Loucy (cell line): ENCODE results near the gene GATA5.

Source experiments
- H2AFZ ChIP-seq: fragments of 200-600 bp; sonication (generic); 2 replicates; pipeline ENCODE4 v1.6.0; 2016; ENCODE audit warnings: antibody characterized with exemption, mild to moderate bottlenecking, low read length, moderate library complexity
- H3F3A ChIP-seq: fragments of 200-600 bp; 2 replicates; pipeline ENCODE4 v1.6.0; 2016; ENCODE audit warnings: antibody characterized with exemption, low read depth, mild to moderate bottlenecking
- H3K27me3 ChIP-seq: fragments of 200-600 bp; sonication (generic); 2 replicates; pipeline ENCODE4 v1.6.1; 2014; ENCODE audit warnings: low read length, mild to moderate bottlenecking; ENCODE audit not compliant: insufficient read depth, poor library complexity, severe bottlenecking
- H3K36me3 ChIP-seq: fragments of 200-600 bp; sonication (generic); 2 replicates; pipeline ENCODE4 v1.6.1; 2016; ENCODE audit warnings: low read length; ENCODE audit not compliant: insufficient read depth
- H3K4me1 ChIP-seq: fragments of 200-600 bp; sonication (generic); 2 replicates; pipeline ENCODE4 v1.5.1; 2014; ENCODE audit warnings: low read length, mild to moderate bottlenecking; ENCODE audit not compliant: insufficient read depth, poor library complexity, severe bottlenecking
- H3K4me2 ChIP-seq: fragments of 200-600 bp; sonication (generic); 2 replicates; pipeline ENCODE4 v1.6.0; 2014; ENCODE audit warnings: antibody characterized with exemption, low read length, low read depth, mild to moderate bottlenecking; ENCODE audit not compliant: poor library complexity, severe bottlenecking
- H3K4me3 ChIP-seq: fragments of 200-600 bp; sonication (generic); 2 replicates; pipeline ENCODE4 v1.5.1; 2014; ENCODE audit warnings: low read length, mild to moderate bottlenecking, mixed read lengths; ENCODE audit not compliant: poor library complexity, severe bottlenecking
- H3K79me2 ChIP-seq: fragments of 200-600 bp; sonication (generic); 2 replicates; pipeline ENCODE4 v1.6.1; 2014; ENCODE audit warnings: low read length; ENCODE audit not compliant: insufficient read depth
- H3K9ac ChIP-seq: fragments of 200-600 bp; sonication (generic); 2 replicates; pipeline ENCODE4 v1.6.0; 2014; ENCODE audit warnings: mild to moderate bottlenecking, low read depth, low read length, moderate library complexity; ENCODE audit not compliant: poor library complexity, severe bottlenecking
- H3K9me2 ChIP-seq: fragments of 200-600 bp; sonication (generic); replicated peaks from 2 replicates; pipeline ENCODE4 v1.6.1; 2016; ENCODE audit warnings: low read depth, low read length, mixed read lengths
- H3K9me3 ChIP-seq: fragments of 200-600 bp; sonication (generic); 2 replicates; pipeline ENCODE4 v1.6.1; 2014; ENCODE audit warnings: mild to moderate bottlenecking, antibody characterized with exemption, low read length, low read depth; ENCODE audit not compliant: insufficient read depth
- H4K20me1 ChIP-seq: fragments of 200-600 bp; sonication (generic); 2 replicates; pipeline ENCODE4 v1.6.0; 2014; ENCODE audit warnings: antibody characterized with exemption, low read length, mild to moderate bottlenecking; ENCODE audit not compliant: insufficient read depth, poor library complexity, severe bottlenecking
- CTCF ChIP-seq: fragments of 200-600 bp; sonication (generic); conservative IDR thresholded peaks from 2 replicates; pipeline ENCODE4 v1.5.1; 2014; ENCODE audit warnings: mild to moderate bottlenecking, antibody characterized with exemption, low read length
- EZH2phosphoT487 ChIP-seq: fragments of 200-600 bp; IDR thresholded peaks from 2 replicates; pipeline ENCODE4 v1.6.1; 2018; ENCODE audit warnings: antibody characterized with exemption, mild to moderate bottlenecking, moderate library complexity, borderline replicate concordance

GATA5 gene

GRCh38 chr20:62448788-62449187 is 27.0 kb downstream of the GATA5 start:
- Histone ChIP-seq H3F3A (no peaks in the 10 kb centered on the region), H4K20me1 (no peaks in the 10 kb centered on the region), H3K36me3 (no peaks in the 10 kb centered on the region), H3K9ac (no peak overlapping the region), H3K27me3 (no peaks in the 10 kb centered on the region), H3K9me3 (no peaks in the 10 kb centered on the region), H3K4me3 (no peak overlapping the region), H3K4me1 (no peaks in the 10 kb centered on the region), H3K4me2 (no peak overlapping the region), H3K79me2 (no peaks in the 10 kb centered on the region), H3K9me2 (no peaks in the 10 kb centered on the region), H2AFZ (no peak overlapping the region)
- TF ChIP-seq CTCF = no peak
- no peak for TF ChIP-seq EZH2phosphoT487

GRCh38 chr20:62448038-62448437 is 27.8 kb downstream of the GATA5 start:
- no peak overlapping the region for H3K4me3 ChIP-seq
- H3K4me2 ChIP-seq = no peak overlapping the region
- no peaks in the 10 kb centered on the region for H3K9me2 ChIP-seq
- H3K9me3 ChIP-seq = no peaks in the 10 kb centered on the region
- H3F3A ChIP-seq = no peaks in the 10 kb centered on the region
- no peaks in the 10 kb centered on the region for H4K20me1 ChIP-seq
- no peaks in the 10 kb centered on the region for H3K4me1 ChIP-seq
- no peaks in the 10 kb centered on the region for H3K79me2 ChIP-seq
- H3K9ac ChIP-seq = no peak overlapping the region
- no peak overlapping the region for H2AFZ ChIP-seq
- no peaks in the 10 kb centered on the region for H3K36me3 ChIP-seq
- no peaks in the 10 kb centered on the region for H3K27me3 ChIP-seq
- no peak for TF ChIP-seq EZH2phosphoT487
- no peak for TF ChIP-seq CTCF

- H3K4me3 ChIP-seq = no peak overlapping the region
- H3K9me2 ChIP-seq = no peaks in the 10 kb centered on the region
- no peaks in the 10 kb centered on the region for H3F3A ChIP-seq
- TF ChIP-seq CTCF = no peak
- TF ChIP-seq EZH2phosphoT487 = no peak
- H2AFZ ChIP-seq = no peak overlapping the region
- no peaks in the 10 kb centered on the region for H3K9me3 ChIP-seq
- H3K4me1 ChIP-seq = no peaks in the 10 kb centered on the region
- no peaks in the 10 kb centered on the region for H4K20me1 ChIP-seq
- H3K36me3 ChIP-seq = no peaks in the 10 kb centered on the region
- no peak overlapping the region for H3K9ac ChIP-seq
- no peaks in the 10 kb centered on the region for H3K27me3 ChIP-seq
- no peaks in the 10 kb centered on the region for H3K79me2 ChIP-seq
- H3K4me2 ChIP-seq = no peak overlapping the region
Observed at GRCh38 chr20:62446888-62447869, 28.6 kb downstream of the GATA5 start.
